ENCODE results near the gene S100A8.

DNA sequence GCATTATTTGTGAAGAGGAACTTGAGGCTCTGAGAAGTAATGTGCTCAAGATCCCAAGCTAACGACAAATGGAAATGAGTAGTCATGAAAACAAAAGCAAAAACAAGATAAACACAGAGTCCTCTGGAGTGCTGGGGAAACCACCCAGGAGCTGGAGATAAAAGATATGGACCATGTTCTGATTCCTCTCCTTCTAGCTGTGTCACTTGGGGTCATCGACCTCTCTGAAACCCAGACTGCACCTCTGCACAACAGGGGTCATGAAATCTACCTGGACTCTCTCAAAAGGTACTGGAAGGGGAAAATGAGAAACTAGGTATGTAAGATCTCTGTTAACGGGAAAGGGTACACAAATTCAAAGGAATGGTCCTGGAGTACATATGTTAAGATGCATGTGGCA is 48.7 kb downstream of the S100A8 start:
- TF ChIP-seq, protein P1, sequence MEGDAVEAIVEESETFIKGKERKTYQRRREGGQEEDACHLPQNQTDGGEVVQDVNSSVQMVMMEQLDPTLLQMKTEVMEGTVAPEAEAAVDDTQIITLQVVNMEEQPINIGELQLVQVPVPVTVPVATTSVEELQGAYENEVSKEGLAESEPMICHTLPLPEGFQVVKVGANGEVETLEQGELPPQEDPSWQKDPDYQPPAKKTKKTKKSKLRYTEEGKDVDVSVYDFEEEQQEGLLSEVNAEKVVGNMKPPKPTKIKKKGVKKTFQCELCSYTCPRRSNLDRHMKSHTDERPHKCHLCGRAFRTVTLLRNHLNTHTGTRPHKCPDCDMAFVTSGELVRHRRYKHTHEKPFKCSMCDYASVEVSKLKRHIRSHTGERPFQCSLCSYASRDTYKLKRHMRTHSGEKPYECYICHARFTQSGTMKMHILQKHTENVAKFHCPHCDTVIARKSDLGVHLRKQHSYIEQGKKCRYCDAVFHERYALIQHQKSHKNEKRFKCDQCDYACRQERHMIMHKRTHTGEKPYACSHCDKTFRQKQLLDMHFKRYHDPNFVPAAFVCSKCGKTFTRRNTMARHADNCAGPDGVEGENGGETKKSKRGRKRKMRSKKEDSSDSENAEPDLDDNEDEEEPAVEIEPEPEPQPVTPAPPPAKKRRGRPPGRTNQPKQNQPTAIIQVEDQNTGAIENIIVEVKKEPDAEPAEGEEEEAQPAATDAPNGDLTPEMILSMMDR (IDR thresholded peaks at IDR 0.05), result no peak
- no peak for TF ChIP-seq EP300 (IDR thresholded peaks at IDR 0.05)
